OCI-LY3 (cell line): ENCODE measurements around the gene CMTM6.

Experiments
- CTCF ChIP-seq: fragments of 200-600, 300-600 bp; sonication (generic); IDR thresholded peaks from 2 replicates; pipeline ENCODE4 v1.5.1; 2014; ENCODE audit warnings: antibody characterized with exemption, low read length, low read depth
- EZH2phosphoT487 ChIP-seq: fragments of 200-600 bp; shearing (Covaris generic); IDR thresholded peaks from 2 replicates; pipeline ENCODE4 v1.6.1; 2018; ENCODE audit warnings: antibody characterized with exemption, mixed run types, low read depth

- no peak for TF ChIP-seq CTCF
- TF ChIP-seq EZH2phosphoT487, result no peak
These were observed 33.3 kb downstream of the CMTM6 start for GRCh38 chr3:32469151-32469874.
